Measurements from ENCODE around the gene IGF2BP3.
A peak's percentile ranks its signal among the peaks of the same experiment; 100 is the strongest.

Gene IGF2BP3

GRCh38 chr7:23430893-23431259 is 39.4 kb downstream of the IGF2BP3 start:
- DNase-seq (ENCODE audit: low read depth): no peak
- H3K4me3 ChIP-seq (ENCODE audit: control insufficient read depth, low read depth, low read length): no peak overlapping the region
- TF ChIP-seq CTCF (conservative IDR thresholded peaks at IDR 0.05; ENCODE audit: control insufficient read depth, insufficient read depth, low read depth, low read length): no peak

DNA sequence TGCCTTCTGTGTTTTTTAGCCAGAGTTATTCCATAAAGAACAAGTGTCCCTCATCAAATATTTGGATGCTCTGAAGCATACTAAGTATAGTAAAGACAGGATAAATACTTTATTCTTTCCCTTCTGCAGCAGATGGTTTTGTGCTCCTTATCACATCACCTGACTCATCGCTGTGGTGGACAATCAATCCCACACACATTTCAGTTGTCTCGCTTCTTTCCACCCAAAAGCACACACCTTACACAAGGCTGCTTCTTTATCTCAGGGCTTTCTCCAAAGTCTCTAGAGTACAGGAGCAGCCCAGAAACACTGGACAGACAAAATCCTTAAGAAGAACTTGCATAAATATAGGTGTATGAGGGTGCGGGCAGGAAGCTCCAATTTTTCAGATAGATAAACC is 43.4 kb downstream of the IGF2BP3 start:
- no peak overlapping the region for H3K4me3 ChIP-seq (ENCODE audit: control insufficient read depth, low read depth, low read length)
- no peak for DNase-seq (ENCODE audit: low read depth)
- TF ChIP-seq CTCF (conservative IDR thresholded peaks at IDR 0.05; ENCODE audit: control insufficient read depth, insufficient read depth, low read depth, low read length): no peak

- H3K4me3 ChIP-seq (ENCODE audit: control insufficient read depth, low read depth, low read length): no peak overlapping the region
- TF ChIP-seq CTCF (conservative IDR thresholded peaks at IDR 0.05; ENCODE audit: control insufficient read depth, insufficient read depth, low read depth, low read length): no peak
- no peak for DNase-seq (ENCODE audit: low read depth)
Observed at GRCh38 chr7:23422909-23423308, 47.4 kb downstream of the IGF2BP3 start.

DNA sequence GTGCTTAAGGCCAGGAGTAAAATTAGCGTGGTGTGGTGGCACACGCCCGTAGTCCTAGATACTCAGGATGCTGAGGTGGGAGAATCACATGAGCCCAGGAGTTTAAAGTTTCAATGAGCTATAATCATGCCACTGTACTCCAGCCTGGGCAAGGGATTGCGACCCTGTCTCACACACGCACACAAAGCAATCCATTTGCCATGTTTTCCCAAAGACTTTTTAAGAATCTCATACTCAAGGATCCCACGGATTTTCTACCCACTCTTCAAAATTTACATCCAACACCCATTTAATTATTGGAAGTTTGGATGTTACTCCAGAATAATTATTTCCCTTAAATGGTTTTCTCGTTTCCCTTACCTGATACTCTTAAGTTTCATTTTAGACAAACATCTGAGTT is 47.9 kb downstream of the IGF2BP3 start:
- no peak for DNase-seq (ENCODE audit: low read depth)
- no peak overlapping the region for H3K4me3 ChIP-seq (ENCODE audit: control insufficient read depth, low read depth, low read length)
- TF ChIP-seq CTCF (conservative IDR thresholded peaks at IDR 0.05; ENCODE audit: control insufficient read depth, insufficient read depth, low read depth, low read length): no peak

DNA sequence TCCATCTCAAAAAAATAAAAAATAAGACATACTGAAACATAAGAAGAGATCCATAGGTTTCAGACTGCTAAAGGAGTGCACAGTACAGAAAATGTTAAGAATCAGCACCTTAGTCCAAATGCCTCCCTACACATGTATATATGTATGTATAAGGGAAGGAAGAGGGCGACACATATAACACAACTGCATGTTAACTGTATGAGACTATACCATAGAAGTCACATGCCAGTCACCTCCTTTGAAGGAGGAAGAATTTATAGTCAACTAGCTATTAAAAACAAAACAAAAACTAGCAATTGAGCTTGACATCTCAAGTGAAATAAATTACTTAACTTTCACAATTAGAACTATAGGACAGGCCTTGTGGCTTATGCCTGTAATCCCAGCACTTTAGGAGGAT is 50.4 kb downstream of the IGF2BP3 start:
- H3K4me3 ChIP-seq (ENCODE audit: control insufficient read depth, low read depth, low read length): no peak overlapping the region
- TF ChIP-seq CTCF (conservative IDR thresholded peaks at IDR 0.05; ENCODE audit: control insufficient read depth, insufficient read depth, low read depth, low read length): no peak

DNA sequence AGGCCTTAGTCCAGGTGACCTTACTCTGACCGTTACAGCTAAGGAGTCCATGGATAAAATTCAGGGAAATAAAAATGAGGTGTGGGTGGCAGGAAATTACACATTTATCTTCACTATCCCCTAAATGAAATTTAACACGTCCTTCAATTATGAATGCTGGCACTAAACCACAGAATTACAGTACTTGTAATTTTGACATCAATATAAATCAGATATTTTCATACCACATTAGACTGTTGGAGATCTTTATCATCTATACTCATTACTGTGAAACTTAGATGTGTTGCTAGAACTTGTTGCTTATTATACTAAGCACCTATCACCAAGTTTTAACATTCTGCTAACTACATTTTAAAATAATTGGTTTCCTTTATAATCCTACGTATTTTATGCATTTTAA is 51.1 kb downstream of the IGF2BP3 start:
- H3K4me3 ChIP-seq (ENCODE audit: control insufficient read depth, low read depth, low read length): no peak overlapping the region
- no peak for DNase-seq (ENCODE audit: low read depth)
- TF ChIP-seq CTCF (conservative IDR thresholded peaks at IDR 0.05; ENCODE audit: control insufficient read depth, insufficient read depth, low read depth, low read length): no peak

More for the DNA sequence above, 50.4 kb downstream of the IGF2BP3 start:
- DNase-seq (ENCODE audit: low read depth): no peak

DNA sequence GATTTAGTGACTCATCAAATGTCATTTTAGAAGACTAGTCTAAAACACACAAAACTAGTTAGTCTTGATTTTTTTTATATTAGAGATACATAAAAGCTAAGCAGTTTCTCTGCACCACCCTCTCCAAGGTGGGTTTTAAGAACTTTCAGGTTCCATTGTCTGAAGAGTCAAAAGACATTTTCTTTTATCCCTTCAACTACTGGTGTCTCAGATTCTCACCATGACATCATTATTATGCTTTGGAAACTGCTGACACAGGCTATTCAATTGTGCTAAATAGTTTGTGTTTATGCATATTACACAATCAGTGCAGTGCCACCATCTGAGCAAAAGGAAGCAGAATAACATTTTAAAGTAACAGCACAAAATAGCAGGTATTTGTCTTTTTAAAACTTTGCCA is 52.2 kb downstream of the IGF2BP3 start:
- peak; percentile 53 for DNase-seq (ENCODE audit: low read depth)
- H3K4me3 ChIP-seq (ENCODE audit: control insufficient read depth, low read depth, low read length): no peak overlapping the region
- TF ChIP-seq CTCF (conservative IDR thresholded peaks at IDR 0.05; ENCODE audit: control insufficient read depth, insufficient read depth, low read depth, low read length): no peak

Measured in fibroblast of mammary gland (primary cell).